ENCODE results near the gene SCRN1. TPM values are rescaled to one million over a fixed set of nuclear protein-coding genes. Genes with fewer than 3 reads are reported as not detected.

The SCRN1 gene
- total RNA-seq, 1 donor from 2014 or later = 0.78 TPM

- Mint-ChIP-seq H3K4me1 (ENCODE audit: low read depth) (no peaks in the 10 kb centered on the region), H3K27me3 (ENCODE audit: insufficient read depth) (peaks cover 16% of the 10 kb centered on the region), H3K36me3 (ENCODE audit: low read depth) (no peaks in the 10 kb centered on the region), H3K27ac (no peak overlapping the region), H3K4me3 (no peak overlapping the region), H3K9me3 (no peaks in the 10 kb centered on the region)
- intact Hi-C loops (cut with micrococcal nuclease) = no loop called here
- no peak for DNase-seq (ENCODE audit: low spot score)
These were observed 101.6 kb downstream of the SCRN1 start for GRCh38 chr7:29888006-29888405.

- DNase-seq (ENCODE audit: low spot score) = no peak
- Mint-ChIP-seq H3K27ac (no peak overlapping the region), H3K9me3 (no peaks in the 10 kb centered on the region), H3K27me3 (ENCODE audit: insufficient read depth) (peaks cover 17% of the 10 kb centered on the region), H3K4me3 (no peak overlapping the region), H3K36me3 (ENCODE audit: low read depth) (no peaks in the 10 kb centered on the region), H3K4me1 (ENCODE audit: low read depth) (no peaks in the 10 kb centered on the region)
- intact Hi-C loops (cut with micrococcal nuclease) = no loop called here
These were observed 102.8 kb downstream of the SCRN1 start for GRCh38 chr7:29886827-29887226.

GRCh38 chr7:29885626-29886025 lies 104.0 kb downstream of the SCRN1 start:
- intact Hi-C loops (cut with micrococcal nuclease) = no loop called here
- H3K4me3 Mint-ChIP-seq = no peak overlapping the region

GRCh38 chr7:29884399-29885272 lies 105.0 kb downstream of the SCRN1 start:
- H3K4me3 Mint-ChIP-seq = no peak overlapping the region
- no peak overlapping the region for H3K27ac Mint-ChIP-seq
- peaks cover 18% of the 10 kb centered on the region for H3K27me3 Mint-ChIP-seq (ENCODE audit: insufficient read depth)
- intact Hi-C loops (cut with micrococcal nuclease) = no loop called here
- H3K4me1 Mint-ChIP-seq (ENCODE audit: low read depth) = no peaks in the 10 kb centered on the region
- DNase-seq (ENCODE audit: low spot score) = no peak
- H3K36me3 Mint-ChIP-seq (ENCODE audit: low read depth) = no peaks in the 10 kb centered on the region
- no peaks in the 10 kb centered on the region for H3K9me3 Mint-ChIP-seq

More at GRCh38 chr7:29885626-29886025, 104.0 kb downstream of the SCRN1 start:
- no peak overlapping the region for H3K27ac Mint-ChIP-seq
- no peaks in the 10 kb centered on the region for H3K4me1 Mint-ChIP-seq (ENCODE audit: low read depth)
- no peaks in the 10 kb centered on the region for H3K9me3 Mint-ChIP-seq
- H3K27me3 Mint-ChIP-seq (ENCODE audit: insufficient read depth) = peaks cover 19% of the 10 kb centered on the region
- DNase-seq (ENCODE audit: low spot score) = no peak
- H3K36me3 Mint-ChIP-seq (ENCODE audit: low read depth) = no peaks in the 10 kb centered on the region

GRCh38 chr7:29883462-29884398 lies 105.9 kb downstream of the SCRN1 start:
- intact Hi-C loops (cut with micrococcal nuclease) = no loop called here
- Mint-ChIP-seq H3K36me3 (ENCODE audit: low read depth) (no peaks in the 10 kb centered on the region), H3K4me3 (no peak overlapping the region), H3K27ac (no peak overlapping the region), H3K27me3 (ENCODE audit: insufficient read depth) (peaks cover 18% of the 10 kb centered on the region), H3K4me1 (ENCODE audit: low read depth) (no peaks in the 10 kb centered on the region), H3K9me3 (no peaks in the 10 kb centered on the region)
- DNase-seq (ENCODE audit: low spot score) = no peak

GRCh38 chr7:29882481-29882880 lies 107.1 kb downstream of the SCRN1 start:
- DNase-seq (ENCODE audit: low spot score) = no peak
- H3K4me3 Mint-ChIP-seq = no peak overlapping the region
- H3K9me3 Mint-ChIP-seq = no peaks in the 10 kb centered on the region
- no peaks in the 10 kb centered on the region for H3K4me1 Mint-ChIP-seq (ENCODE audit: low read depth)
- intact Hi-C loops (cut with micrococcal nuclease) = no loop called here
- no peak overlapping the region for H3K27ac Mint-ChIP-seq
- no peaks in the 10 kb centered on the region for H3K36me3 Mint-ChIP-seq (ENCODE audit: low read depth)
- peaks cover 24% of the 10 kb centered on the region for H3K27me3 Mint-ChIP-seq (ENCODE audit: insufficient read depth)

GRCh38 chr7:29881724-29882123 lies 107.9 kb downstream of the SCRN1 start:
- Mint-ChIP-seq H3K36me3 (ENCODE audit: low read depth) (no peaks in the 10 kb centered on the region), H3K4me3 (no peak overlapping the region), H3K4me1 (ENCODE audit: low read depth) (no peaks in the 10 kb centered on the region), H3K27me3 (ENCODE audit: insufficient read depth) (peaks cover 23% of the 10 kb centered on the region), H3K27ac (no peak overlapping the region), H3K9me3 (no peaks in the 10 kb centered on the region)
- intact Hi-C loops (cut with micrococcal nuclease) = no loop called here
- no peak for DNase-seq (ENCODE audit: low spot score)

- Mint-ChIP-seq H3K27ac (no peak overlapping the region), H3K4me3 (no peak overlapping the region), H3K4me1 (ENCODE audit: low read depth) (no peaks in the 10 kb centered on the region), H3K9me3 (no peaks in the 10 kb centered on the region), H3K36me3 (ENCODE audit: low read depth) (no peaks in the 10 kb centered on the region), H3K27me3 (ENCODE audit: insufficient read depth) (peaks cover 15% of the 10 kb centered on the region)
- no peak for DNase-seq (ENCODE audit: low spot score)
- intact Hi-C loops (cut with micrococcal nuclease) = no loop called here
These were observed 110.0 kb downstream of the SCRN1 start for GRCh38 chr7:29879609-29880008.

GRCh38 chr7:29878081-29878688 lies 111.4 kb downstream of the SCRN1 start:
- no peak overlapping the region for H3K27ac Mint-ChIP-seq
- no peak for DNase-seq (ENCODE audit: low spot score)
- intact Hi-C loops (cut with micrococcal nuclease) = loop anchor here (1.0 kb wide), 1 partner anchor 184 kb away; no protein-coding TSS in a partner anchor
- peaks cover 11% of the 10 kb centered on the region for H3K27me3 Mint-ChIP-seq (ENCODE audit: insufficient read depth)
- no peaks in the 10 kb centered on the region for H3K4me1 Mint-ChIP-seq (ENCODE audit: low read depth)
- H3K9me3 Mint-ChIP-seq = no peaks in the 10 kb centered on the region
- H3K4me3 Mint-ChIP-seq = no peak overlapping the region
- H3K36me3 Mint-ChIP-seq (ENCODE audit: low read depth) = no peaks in the 10 kb centered on the region

- intact Hi-C loops (cut with micrococcal nuclease) = no loop called here
- no peaks in the 10 kb centered on the region for H3K36me3 Mint-ChIP-seq (ENCODE audit: low read depth)
- H3K27ac Mint-ChIP-seq = no peak overlapping the region
- peaks cover 10% of the 10 kb centered on the region for H3K27me3 Mint-ChIP-seq (ENCODE audit: insufficient read depth)
- no peaks in the 10 kb centered on the region for H3K4me1 Mint-ChIP-seq (ENCODE audit: low read depth)
- DNase-seq (ENCODE audit: low spot score) = no peak
- no peaks in the 10 kb centered on the region for H3K9me3 Mint-ChIP-seq
- H3K4me3 Mint-ChIP-seq = no peak overlapping the region
These were observed 112.4 kb downstream of the SCRN1 start for GRCh38 chr7:29877196-29877595.

- Mint-ChIP-seq H3K27me3 (ENCODE audit: insufficient read depth) (peaks cover 6% of the 10 kb centered on the region), H3K9me3 (no peaks in the 10 kb centered on the region), H3K27ac (no peak overlapping the region), H3K4me1 (ENCODE audit: low read depth) (no peaks in the 10 kb centered on the region), H3K36me3 (ENCODE audit: low read depth) (no peaks in the 10 kb centered on the region), H3K4me3 (no peak overlapping the region)
- intact Hi-C loops (cut with micrococcal nuclease) = no loop called here
- DNase-seq (ENCODE audit: low spot score) = no peak
These were observed 113.9 kb downstream of the SCRN1 start for GRCh38 chr7:29875741-29876140.

- H3K9me3 Mint-ChIP-seq = no peaks in the 10 kb centered on the region
- no peaks in the 10 kb centered on the region for H3K4me1 Mint-ChIP-seq (ENCODE audit: low read depth)
- H3K27me3 Mint-ChIP-seq (ENCODE audit: insufficient read depth) = peaks cover 8% of the 10 kb centered on the region
- no peak overlapping the region for H3K27ac Mint-ChIP-seq
- H3K36me3 Mint-ChIP-seq (ENCODE audit: low read depth) = no peaks in the 10 kb centered on the region
- intact Hi-C loops (cut with micrococcal nuclease) = no loop called here
- no peak overlapping the region for H3K4me3 Mint-ChIP-seq
- no peak for DNase-seq (ENCODE audit: low spot score)
These were observed 115.8 kb downstream of the SCRN1 start for GRCh38 chr7:29873644-29874294.
